Lower lobe of right lung (tissue), 2 donors: Measurements from ENCODE around the gene PSAP. TPM values are rescaled to one million over a fixed set of nuclear protein-coding genes. Genes with fewer than 3 reads are reported as not detected.

Source experiments
- ATAC-seq, 2 donors: fragments of 200-7000 bp; cut with Tn5 transposase; one replicate each; pipeline ENCODE4 v1.9.1; 2020 to 2022; ENCODE audit warnings: mild to moderate bottlenecking in 2 of 2, moderate library complexity in 2 of 2
- DNase-seq: peaks from one replicate; pipeline ENCODE4 v3.0.0-alpha.2; 2020
- H3K27ac ChIP-seq: fragments of 200-600 bp; one replicate; pipeline ENCODE4 v1.8.0; 2022
- H3K27me3 ChIP-seq: fragments of 200-600 bp; one replicate; pipeline ENCODE4 v1.8.0; 2022; ENCODE audit warnings: low read depth
- H3K36me3 ChIP-seq: fragments of 200-600 bp; one replicate; pipeline ENCODE4 v1.8.0; 2022; ENCODE audit warnings: mild to moderate bottlenecking
- H3K4me1 ChIP-seq: fragments of 200-600 bp; one replicate; pipeline ENCODE4 v1.8.0; 2022
- H3K4me3 ChIP-seq: fragments of 200-600 bp; one replicate; pipeline ENCODE4 v1.8.0; 2022; ENCODE audit warnings: mild to moderate bottlenecking
- H3K9me3 ChIP-seq: fragments of 200-600 bp; one replicate; pipeline ENCODE4 v1.8.0; 2022
- intact Hi-C: fragments of 100-400 bp; cut with DNase I; formaldehyde crosslinking; loops from one replicate; pipeline ENCODE4 v1.11.0; 2022
- total RNA-seq: library from RNA; stranded (reverse); fragmentation: NEBNext Ultra II Directional; extraction: Animal tissue kit (Norgen Biotek cat#: 25700); gene quantifications from one replicate; pipeline ENCODE4 v1.2.1, GENCODE V29; 2021
- TF ChIP-seq, protein P1 (sequence below): fragments of 200-600 bp; IDR thresholded peaks from one replicate; pipeline ENCODE4 v1.8.0; 2022; ENCODE audit warnings: antibody characterized with exemption, mild to moderate bottlenecking
- donor health status: DM: no; HTN: yes; CAD: no; lungs with severe emphysema.

PSAP gene
- total RNA-seq, 1 donor from 2014 or later: 2,019 TPM

DNA sequence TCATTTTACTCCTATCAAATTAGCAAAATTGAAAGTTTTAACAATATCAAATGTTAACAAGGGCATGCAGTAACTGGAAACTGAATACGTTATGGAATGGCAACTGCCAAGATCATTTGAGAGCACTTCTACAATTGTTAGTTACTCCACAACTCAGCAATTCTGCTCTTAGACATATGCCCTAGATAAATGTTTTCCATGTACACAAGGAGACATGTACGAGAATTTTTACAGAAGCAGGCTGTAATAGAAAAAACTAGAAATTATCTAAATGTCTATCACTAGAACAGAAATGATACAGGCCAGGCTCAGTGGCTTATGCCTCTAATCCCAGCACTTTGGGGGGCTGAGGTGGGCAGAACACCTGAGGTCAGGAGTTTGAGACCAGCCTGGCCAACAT lies 7.0 kb downstream of the PSAP start:
- no peaks in the 10 kb centered on the region for H3K36me3 ChIP-seq
- H3K27me3 ChIP-seq: no peaks in the 10 kb centered on the region
- intact Hi-C loops: no loop called here
- TF ChIP-seq, protein P1, sequence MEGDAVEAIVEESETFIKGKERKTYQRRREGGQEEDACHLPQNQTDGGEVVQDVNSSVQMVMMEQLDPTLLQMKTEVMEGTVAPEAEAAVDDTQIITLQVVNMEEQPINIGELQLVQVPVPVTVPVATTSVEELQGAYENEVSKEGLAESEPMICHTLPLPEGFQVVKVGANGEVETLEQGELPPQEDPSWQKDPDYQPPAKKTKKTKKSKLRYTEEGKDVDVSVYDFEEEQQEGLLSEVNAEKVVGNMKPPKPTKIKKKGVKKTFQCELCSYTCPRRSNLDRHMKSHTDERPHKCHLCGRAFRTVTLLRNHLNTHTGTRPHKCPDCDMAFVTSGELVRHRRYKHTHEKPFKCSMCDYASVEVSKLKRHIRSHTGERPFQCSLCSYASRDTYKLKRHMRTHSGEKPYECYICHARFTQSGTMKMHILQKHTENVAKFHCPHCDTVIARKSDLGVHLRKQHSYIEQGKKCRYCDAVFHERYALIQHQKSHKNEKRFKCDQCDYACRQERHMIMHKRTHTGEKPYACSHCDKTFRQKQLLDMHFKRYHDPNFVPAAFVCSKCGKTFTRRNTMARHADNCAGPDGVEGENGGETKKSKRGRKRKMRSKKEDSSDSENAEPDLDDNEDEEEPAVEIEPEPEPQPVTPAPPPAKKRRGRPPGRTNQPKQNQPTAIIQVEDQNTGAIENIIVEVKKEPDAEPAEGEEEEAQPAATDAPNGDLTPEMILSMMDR: no peak
- no peak overlapping the region for H3K27ac ChIP-seq
- H3K4me3 ChIP-seq: no peak overlapping the region
- ATAC-seq: no peak
- H3K9me3 ChIP-seq: no peaks in the 10 kb centered on the region
- DNase-seq: no peak
- peaks cover 88% of the 10 kb centered on the region for H3K4me1 ChIP-seq

DNA sequence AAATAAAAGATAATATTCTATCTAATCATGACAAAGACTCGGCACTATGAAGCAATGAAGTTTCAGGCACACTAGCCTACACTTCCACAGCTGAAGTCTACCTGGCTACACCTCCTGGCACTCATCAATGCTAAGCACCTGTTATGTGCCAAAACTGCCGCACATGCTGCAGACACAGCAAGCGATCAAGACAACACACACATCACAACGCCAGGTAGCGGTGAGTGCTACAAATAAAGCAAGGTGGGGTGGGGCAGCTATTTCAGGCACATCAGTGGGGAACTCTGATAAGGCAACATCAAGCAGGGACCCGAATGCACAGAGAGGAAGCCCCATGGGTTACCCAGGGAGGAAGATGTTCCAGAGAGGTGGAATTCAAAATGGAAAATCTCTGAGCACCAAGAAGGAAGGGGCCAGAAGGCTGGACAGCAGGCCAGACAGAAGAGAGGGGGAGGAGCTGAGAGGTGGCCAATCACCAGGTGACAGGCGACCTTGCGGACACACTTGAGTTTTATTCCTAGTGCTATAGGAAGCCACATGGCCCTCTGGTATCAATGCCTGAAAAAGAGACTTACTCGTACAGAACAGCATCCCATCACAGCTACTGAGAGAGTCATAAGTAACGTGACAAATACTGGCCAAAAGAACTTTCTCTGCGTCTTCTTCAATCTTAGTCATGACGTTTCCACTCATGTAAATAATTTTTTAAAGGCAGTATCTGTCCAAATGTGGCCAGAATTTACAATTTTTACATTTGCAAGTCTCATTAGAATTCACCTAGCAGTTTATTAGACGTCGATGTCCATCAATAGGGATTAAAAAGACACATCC lies 8.0 kb downstream of the PSAP start:
- H3K4me1 ChIP-seq: peaks cover 88% of the 10 kb centered on the region
- DNase-seq (no peak), ATAC-seq (no peak)
- H3K9me3 ChIP-seq: no peaks in the 10 kb centered on the region
- H3K4me3 ChIP-seq: no peak overlapping the region
- H3K27ac ChIP-seq: no peak overlapping the region
- intact Hi-C loops: no loop called here
- peaks cover 5% of the 10 kb centered on the region for H3K36me3 ChIP-seq
- TF ChIP-seq, protein P1: no peak
- no peaks in the 10 kb centered on the region for H3K27me3 ChIP-seq

DNA sequence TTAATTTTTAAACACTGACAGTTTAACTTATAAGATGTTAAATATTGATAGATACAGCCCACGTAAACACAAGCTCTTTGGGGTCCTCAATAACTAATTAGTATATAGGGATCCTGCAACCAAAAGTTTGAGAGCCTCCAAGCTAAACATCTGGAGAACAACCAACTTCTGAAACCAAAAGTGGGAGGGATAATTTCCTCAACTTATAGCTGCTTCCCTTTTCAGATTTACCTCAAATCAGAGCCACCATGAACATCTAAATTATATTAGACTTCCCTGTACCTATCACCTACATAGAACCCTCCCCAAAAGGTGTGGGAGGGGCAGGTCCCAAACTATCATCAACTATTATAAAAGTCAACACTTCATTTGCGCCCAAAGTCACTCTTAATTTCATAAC lies 8.6 kb downstream of the PSAP start:
- Histone ChIP-seq H3K27ac (no peak overlapping the region), H3K27me3 (no peaks in the 10 kb centered on the region), H3K4me3 (no peak overlapping the region), H3K9me3 (no peaks in the 10 kb centered on the region), H3K36me3 (peaks cover 11% of the 10 kb centered on the region), H3K4me1 (peaks cover 88% of the 10 kb centered on the region)
- ATAC-seq (no peak), DNase-seq (no peak)
- TF ChIP-seq, protein P1: no peak
- intact Hi-C loops: no loop called here

DNA sequence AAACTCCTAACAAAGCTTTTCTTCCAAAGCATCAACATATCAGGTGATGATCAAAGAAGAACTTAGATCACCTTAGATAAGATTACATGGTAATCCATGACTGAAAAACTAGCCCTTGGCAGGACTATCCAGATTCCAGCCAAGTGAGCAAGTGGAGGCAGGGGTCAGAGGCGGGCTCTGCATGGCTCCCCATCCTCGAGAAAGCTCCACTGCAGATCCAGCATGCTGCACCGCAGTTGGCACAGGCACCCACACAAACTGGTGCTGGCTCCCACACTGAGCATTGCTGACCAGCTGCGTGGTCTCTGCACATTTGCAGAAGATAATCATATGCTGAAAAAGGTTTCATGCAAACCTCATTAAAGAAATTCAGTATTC lies 10.1 kb downstream of the PSAP start:
- Histone ChIP-seq H3K4me3 (no peak overlapping the region), H3K4me1 (peaks cover 88% of the 10 kb centered on the region), H3K9me3 (no peaks in the 10 kb centered on the region), H3K36me3 (peaks cover 18% of the 10 kb centered on the region), H3K27me3 (no peaks in the 10 kb centered on the region), H3K27ac (no peak overlapping the region)
- no peak for DNase-seq
- intact Hi-C loops: no loop called here
- no peak for ATAC-seq
- TF ChIP-seq, protein P1: no peak

DNA sequence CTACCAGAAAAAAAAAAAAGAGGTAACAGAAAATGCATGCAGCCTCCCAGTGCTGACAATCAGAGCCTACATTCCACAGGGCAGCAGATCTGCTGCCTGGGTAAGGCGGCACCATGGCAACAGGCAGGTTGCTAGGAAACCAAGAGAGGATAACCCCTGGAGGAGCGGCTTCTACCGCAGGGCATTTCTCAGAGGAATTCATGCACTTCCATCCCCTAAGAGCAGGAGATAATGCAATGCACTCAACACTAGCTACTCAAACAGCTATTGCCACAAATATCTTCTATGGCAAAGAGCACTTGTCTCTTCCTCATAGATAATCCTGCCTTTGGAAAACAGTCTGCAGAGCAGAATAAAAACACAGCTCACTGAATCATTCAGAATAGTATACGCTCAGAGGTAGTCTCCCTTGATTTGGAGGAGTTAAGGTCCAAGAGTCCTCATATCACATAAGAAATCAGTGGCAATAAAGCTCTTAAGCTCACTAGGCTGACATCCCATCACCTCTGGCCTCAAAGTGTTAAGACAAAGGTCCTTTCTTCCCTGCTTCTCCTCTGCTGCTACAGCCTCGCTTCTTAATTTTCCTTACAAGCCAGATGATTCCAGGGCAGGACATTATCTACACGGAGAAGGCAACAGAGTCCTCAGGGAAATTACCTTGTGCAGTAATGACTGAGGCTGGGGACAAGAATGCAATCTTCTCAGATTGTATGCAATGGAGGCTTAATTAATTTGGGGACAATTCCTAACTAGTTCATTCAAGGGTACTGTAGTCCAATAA lies 10.7 kb downstream of the PSAP start:
- DNase-seq (peak; percentile 65), ATAC-seq (peak; percentile 63 to 67)
- intact Hi-C loops: no loop called here
- no peaks in the 10 kb centered on the region for H3K9me3 ChIP-seq
- TF ChIP-seq, protein P1: no peak
- no peak overlapping the region for H3K4me3 ChIP-seq
- peaks cover 18% of the 10 kb centered on the region for H3K36me3 ChIP-seq
- H3K4me1 ChIP-seq: peaks cover 89% of the 10 kb centered on the region
- H3K27me3 ChIP-seq: no peaks in the 10 kb centered on the region
- no peak overlapping the region for H3K27ac ChIP-seq
